Measurements from ENCODE around the gene TP53RK.

The TP53RK gene

GRCh38 chr20:46637427-46638133 lies 51.7 kb downstream of the TP53RK start:
- no peak for DNase-seq

GRCh38 chr20:46637020-46637419 lies 52.2 kb downstream of the TP53RK start:
- DNase-seq: no peak

- DNase-seq: no peak
These were observed 52.7 kb downstream of the TP53RK start for GRCh38 chr20:46636514-46636913.

- DNase-seq: no peak
These were observed 53.6 kb downstream of the TP53RK start for GRCh38 chr20:46635514-46636136.

GRCh38 chr20:46634528-46634927 lies 54.7 kb downstream of the TP53RK start:
- no peak for DNase-seq
